ENCODE results near the gene SUPT5H. TPM values are rescaled to one million over a fixed set of nuclear protein-coding genes. Genes with fewer than 3 reads are reported as not detected.

Gene SUPT5H
- total and polyA plus RNA-seq, 2 of the 8 experiments (the other 6 are each of a cell fraction or from before 2014, with no cell fraction given) = 77.8 to 111 TPM

GRCh38 chr19:39412100-39412866, 33.1 kb upstream of the SUPT5H start, which contains the start of gene PLEKHG2 (continued):
- TF ChIP-seq ATF3 (IDR thresholded peaks at IDR 0.05; ENCODE audit: insufficient read depth, low read depth, low read length) = no peak; the same call in 1 of the 2 replicates
- no peak; the same call in 1 of the 2 replicates for TF ChIP-seq JUN (IDR thresholded peaks at IDR 0.05; ENCODE audit: low read depth, low read length)
- TF ChIP-seq SUZ12 (IDR thresholded peaks at IDR 0.05; ENCODE audit: low read length) = no peak
- TF ChIP-seq PHF8 (conservative IDR thresholded peaks at IDR 0.05; ENCODE audit: low read depth, low read length) = peak; percentile 69
- TF ChIP-seq SP4 (IDR thresholded peaks at IDR 0.05; ENCODE audit: low read length) = peak; percentile 93; the same call in 1 of the 2 replicates
- peak; percentile 25 to 83; a peak in 1 of 4 replicates for TF ChIP-seq SIN3A (conservative IDR thresholded peaks at IDR 0.05 in 1 of 2, IDR thresholded peaks at IDR 0.05 in 1 of 2; ENCODE audit: low read depth in 1 of 2, low read length in 2 of 2)
- peak; percentile 46 for TF ChIP-seq TAF7 (optimal IDR thresholded peaks at IDR 0.05; ENCODE audit: borderline replicate concordance, low read depth, low read length)
- 0 out of 2 replicates have a peak, but pooled peaks have one; percentile 11 for TF ChIP-seq FOSL1 (IDR thresholded peaks at IDR 0.05; ENCODE audit: insufficient read depth, low read depth, low read length)
- TF ChIP-seq EP300 (IDR thresholded peaks at IDR 0.05; ENCODE audit: borderline replicate concordance in 1 of 2, low read depth in 2 of 2, low read length in 2 of 2) = no peak
- no peak for TF ChIP-seq SP2 (IDR thresholded peaks at IDR 0.05; ENCODE audit: low read length)
- TF ChIP-seq E2F6 (IDR thresholded peaks at IDR 0.05) = no peak; the same call in 1 of the 2 replicates
- TF ChIP-seq SAP30 (IDR thresholded peaks at IDR 0.05; ENCODE audit: insufficient read depth, insufficient replicate concordance, low read length) = no peak
- no peak for TF ChIP-seq GABPA (IDR thresholded peaks at IDR 0.05; ENCODE audit: borderline replicate concordance, insufficient read depth, low read length)
- peak; percentile 99 for TF ChIP-seq CEBPB (IDR thresholded peaks at IDR 0.05; ENCODE audit: low read depth, low read length)
- TF ChIP-seq TBP (IDR thresholded peaks at IDR 0.05; ENCODE audit: low read depth, low read length) = peak; percentile 100
- TF ChIP-seq GTF2F1 (IDR thresholded peaks at IDR 0.05; ENCODE audit: borderline replicate concordance, low read depth, low read length) = peak; percentile 28; the same call in 1 of the 2 replicates
- TF ChIP-seq RAD21 (IDR thresholded peaks at IDR 0.05 in 1 of 2, conservative IDR thresholded peaks at IDR 0.05 in 1 of 2; ENCODE audit: low read depth in 2 of 2, low read length in 2 of 2) = peak; percentile 35 to 52; a peak in 3 of 4 replicates
- peak; percentile 46; the same call in 1 of the 2 replicates for TF ChIP-seq POU5F1 (IDR thresholded peaks at IDR 0.05; ENCODE audit: low read depth, low read length)
- peak; percentile 71 for TF ChIP-seq RBBP5 (IDR thresholded peaks at IDR 0.05; ENCODE audit: borderline replicate concordance, low read depth, low read length)
- TF ChIP-seq MAFK (IDR thresholded peaks at IDR 0.05; ENCODE audit: low read depth, low read length) = no peak
- no peak for TF ChIP-seq EGR1 (IDR thresholded peaks at IDR 0.05; ENCODE audit: borderline replicate concordance, low read depth, low read length)

All from H1 (cell line).